Measurements from ENCODE around the gene ATP11A.
"Not testable (repeated sequence)": the region's sequence is repeated elsewhere in the genome, so short reads cannot be mapped to it uniquely, and the experiment has no call there.

ATP11A gene

GRCh38 chr13:112844411-112844810, 154.6 kb downstream of the ATP11A start:
- DNase-seq, result no peak

- no peak for DNase-seq
Measured at GRCh38 chr13:112844879-112845278, 155.0 kb downstream of the ATP11A start.

- DNase-seq, result no peak
Measured at GRCh38 chr13:112845511-112846144, 155.8 kb downstream of the ATP11A start.

- no peak for DNase-seq
Measured at GRCh38 chr13:112846411-112847115, 156.7 kb downstream of the ATP11A start.

- DNase-seq, result no peak
Measured at GRCh38 chr13:112849500-112849899, 159.7 kb downstream of the ATP11A start.

- DNase-seq, result no peak
Measured at GRCh38 chr13:112850273-112850672, 160.4 kb downstream of the ATP11A start.

- DNase-seq, result no peak
Measured at GRCh38 chr13:112851107-112852038, 161.5 kb downstream of the ATP11A start.

- DNase-seq, result no peak
Measured at GRCh38 chr13:112852392-112852791, 162.6 kb downstream of the ATP11A start.

- no peak for DNase-seq
Measured at GRCh38 chr13:112852808-112853207, 163.0 kb downstream of the ATP11A start.

- no peak for DNase-seq
Measured at GRCh38 chr13:112854321-112854720, 164.5 kb downstream of the ATP11A start.

GRCh38 chr13:112855859-112856258, 166.0 kb downstream of the ATP11A start:
- DNase-seq, result no peak

GRCh38 chr13:112857914-112858490, 168.2 kb downstream of the ATP11A start:
- no peak for DNase-seq

- no peak for DNase-seq
Measured at GRCh38 chr13:112859128-112859816, 169.4 kb downstream of the ATP11A start.

- no peak for DNase-seq
Measured at GRCh38 chr13:112859817-112860190, 170.0 kb downstream of the ATP11A start.

GRCh38 chr13:112861876-112862615, 172.2 kb downstream of the ATP11A start:
- no peak for DNase-seq

- DNase-seq, result not testable (repeated sequence)
Measured at GRCh38 chr13:112863356-112863755, 173.5 kb downstream of the ATP11A start.

- not testable (repeated sequence) for DNase-seq
Measured at GRCh38 chr13:112865478-112865877, 175.6 kb downstream of the ATP11A start.

GRCh38 chr13:112867301-112867711, 177.5 kb downstream of the ATP11A start:
- no peak for DNase-seq

- DNase-seq, result no peak
Measured at GRCh38 chr13:112868308-112868707, 178.5 kb downstream of the ATP11A start.

- no peak for DNase-seq
Measured at GRCh38 chr13:112869202-112870050, 179.6 kb downstream of the ATP11A start.

- no peak for DNase-seq
Measured at GRCh38 chr13:112870051-112870331, 180.2 kb downstream of the ATP11A start.

Measured in stimulated activated CD4-positive, alpha-beta T cell treated with anti-CD3 and anti-CD28 coated beads, Interleukin-2, amount 100 ng/mL, for 48 hours (primary cell).